ENCODE results near the gene HIVEP1. TPM values are rescaled to one million over a fixed set of nuclear protein-coding genes. Genes with fewer than 3 reads are reported as not detected.
"Not testable (repeated sequence)": the region's sequence is repeated elsewhere in the genome, so short reads cannot be mapped to it uniquely, and the experiment has no call there.

Gene HIVEP1
- total RNA-seq, 1 donor, result 27.7 TPM

DNA sequence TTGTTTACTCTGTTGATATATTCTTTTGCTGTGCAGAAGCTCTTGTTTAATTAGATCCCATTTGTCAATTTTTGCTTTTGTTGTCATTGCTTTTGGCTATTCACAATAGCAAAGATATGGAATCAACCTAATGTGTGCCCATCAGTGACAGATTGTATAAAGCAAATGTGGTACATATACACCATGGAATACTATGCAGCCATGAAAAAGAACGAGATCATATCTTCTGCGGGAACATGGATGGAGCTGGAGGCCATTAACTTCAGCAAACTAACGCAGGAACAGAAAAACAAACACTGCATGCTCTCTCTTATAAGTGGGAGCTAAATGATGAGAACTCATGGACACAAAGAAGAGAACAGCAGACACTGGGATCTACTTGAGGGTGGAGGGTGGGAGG lies 164.7 kb downstream of the HIVEP1 start:
- not testable (repeated sequence) for DNase-seq (ENCODE audit: low read depth in 2 of 3, low spot score in 2 of 3)

DNA sequence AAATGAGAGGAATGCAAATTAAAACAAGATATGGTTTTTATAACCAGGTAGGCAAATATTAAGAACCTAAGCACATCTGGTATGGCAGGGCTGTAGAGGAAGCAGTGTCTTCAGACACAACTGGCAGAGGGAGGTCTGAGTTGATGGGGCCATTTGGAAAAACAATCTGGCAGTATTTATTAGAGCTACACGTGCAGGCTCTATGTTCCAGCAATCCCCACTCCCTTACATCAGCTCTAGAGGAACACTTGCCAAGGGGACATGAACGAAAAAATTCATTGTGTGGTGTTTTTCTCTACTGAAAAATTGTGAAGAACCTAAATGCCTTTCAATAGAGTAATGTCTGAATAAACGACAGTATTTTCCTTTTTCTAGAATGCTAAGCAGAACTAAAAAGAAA lies 166.4 kb downstream of the HIVEP1 start:
- no peak for DNase-seq (ENCODE audit: low read depth in 2 of 3, low spot score in 2 of 3)

DNA sequence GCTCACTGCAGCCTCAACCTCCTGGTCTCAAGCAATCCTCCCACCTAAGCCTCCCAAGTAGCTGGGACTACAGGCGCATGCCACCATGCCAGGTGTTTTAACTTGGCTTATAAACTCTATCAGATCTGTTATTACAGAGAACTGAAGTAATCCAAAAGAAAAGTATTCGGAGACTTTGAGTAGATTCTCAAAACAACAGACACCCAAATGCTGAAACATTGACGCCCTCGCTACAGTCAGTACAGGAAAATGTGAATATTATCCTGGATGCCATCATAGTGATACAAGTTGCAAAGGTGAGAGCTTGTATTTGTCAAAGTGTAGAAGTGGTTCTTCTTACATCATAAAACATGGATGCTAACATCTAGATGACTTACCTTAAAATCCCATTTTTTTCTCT lies 169.4 kb downstream of the HIVEP1 start:
- no peak for DNase-seq (ENCODE audit: low read depth in 2 of 3, low spot score in 2 of 3)

DNA sequence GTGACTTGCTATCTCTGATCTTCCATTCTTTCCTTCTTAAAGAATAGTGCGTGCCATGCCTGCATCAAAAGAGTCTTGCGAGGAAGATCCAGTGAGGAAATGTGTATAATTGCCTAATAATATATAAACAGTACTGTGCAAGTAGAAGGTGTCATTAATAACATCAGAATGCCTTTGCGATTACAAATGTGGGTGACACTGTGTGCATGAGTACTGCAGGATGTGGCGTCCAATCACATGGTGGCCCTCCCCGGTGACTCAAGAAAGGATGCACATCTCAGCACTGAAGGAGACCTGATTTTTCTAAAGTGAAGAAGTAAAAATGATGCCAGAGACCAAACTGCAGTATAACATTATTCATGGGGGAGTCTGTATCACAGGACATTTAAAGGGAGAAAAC lies 170.6 kb downstream of the HIVEP1 start:
- no peak for DNase-seq (ENCODE audit: low read depth in 2 of 3, low spot score in 2 of 3)

DNA sequence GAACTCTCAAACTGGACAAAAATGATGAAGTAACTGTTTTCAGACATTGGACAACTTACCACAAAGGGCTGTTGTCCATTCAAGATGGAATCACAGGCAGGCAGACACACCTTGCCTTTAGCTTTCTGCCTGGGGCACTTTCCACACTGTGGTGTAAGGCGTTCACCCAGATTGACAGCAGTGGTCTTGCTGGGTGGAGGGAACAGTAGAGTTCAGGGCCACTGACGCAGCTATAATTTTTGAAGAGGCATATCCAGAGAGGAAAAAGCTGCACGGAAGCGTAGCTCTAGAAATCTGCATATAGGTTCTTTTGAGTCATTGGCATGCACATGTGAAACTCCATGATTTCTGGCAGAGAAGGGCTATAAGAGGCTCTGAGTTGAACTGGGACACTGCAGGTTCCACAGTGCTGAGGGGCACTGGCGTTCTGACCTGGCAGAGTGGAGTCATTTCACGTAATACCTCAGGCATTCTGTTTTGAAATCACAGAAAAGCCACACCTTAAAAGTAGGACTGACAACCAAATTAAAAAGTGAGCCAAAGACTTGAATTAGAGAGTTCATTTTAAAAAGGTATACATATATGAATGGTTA lies 173.1 kb downstream of the HIVEP1 start:
- DNase-seq (ENCODE audit: low read depth in 2 of 3, low spot score in 2 of 3), result no peak

DNA sequence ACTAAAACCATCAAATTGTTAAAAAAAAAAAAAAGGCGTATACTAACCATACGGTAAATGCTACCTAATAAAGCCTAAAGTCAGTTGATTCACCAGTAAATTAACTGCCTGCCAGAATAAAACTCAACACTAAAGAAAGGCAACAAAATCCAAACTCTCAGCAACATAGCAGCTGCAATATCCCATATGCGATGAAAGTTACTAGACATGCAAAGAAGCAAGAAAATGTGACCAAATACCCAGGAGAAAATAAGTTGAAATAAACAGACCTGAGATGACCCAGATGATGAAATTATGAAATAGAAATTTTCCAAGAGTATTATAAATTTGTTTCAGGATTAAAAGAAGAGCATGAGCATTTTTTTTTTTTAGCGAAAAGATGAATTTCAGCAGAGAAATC lies 174.4 kb downstream of the HIVEP1 start:
- DNase-seq (ENCODE audit: low read depth in 2 of 3, low spot score in 2 of 3), result no peak

DNA sequence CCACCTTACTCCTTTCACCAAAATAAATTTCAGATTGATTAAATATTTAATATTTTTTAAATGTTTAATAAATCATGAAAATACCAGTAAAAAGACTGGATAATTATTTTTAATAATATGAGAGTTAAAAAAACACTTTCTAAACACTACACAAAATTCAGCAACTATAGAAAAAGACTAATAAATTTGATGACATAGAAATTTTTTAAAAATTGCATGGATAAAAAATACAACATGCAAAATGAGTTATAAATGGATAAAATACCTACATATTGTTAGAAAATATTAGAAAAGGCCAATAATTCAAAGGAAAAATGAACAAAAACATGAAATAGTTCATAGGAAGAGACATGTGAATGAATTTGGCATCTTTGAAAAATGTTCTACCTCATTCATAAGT lies 177.0 kb downstream of the HIVEP1 start:
- no peak for DNase-seq (ENCODE audit: low read depth in 2 of 3, low spot score in 2 of 3)

DNA sequence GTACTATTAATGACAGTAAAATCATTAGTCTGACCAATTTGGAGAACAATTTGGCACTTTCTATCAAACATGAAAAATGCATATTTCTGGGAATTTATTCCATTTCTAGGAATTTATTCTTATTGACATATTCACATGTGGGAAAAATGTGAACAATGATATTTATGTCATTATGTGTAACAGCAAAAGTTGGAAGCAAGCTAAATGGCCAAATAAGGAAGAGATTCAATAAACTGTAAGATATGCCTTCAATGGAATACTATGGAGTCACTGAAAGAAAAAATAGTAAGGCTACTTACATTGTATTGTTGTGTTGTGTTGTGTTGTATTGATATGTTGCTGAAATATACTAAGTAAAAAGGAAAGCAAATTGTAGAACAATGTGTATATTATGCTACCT lies 177.5 kb downstream of the HIVEP1 start:
- no peak for DNase-seq (ENCODE audit: low read depth in 2 of 3, low spot score in 2 of 3)

DNA sequence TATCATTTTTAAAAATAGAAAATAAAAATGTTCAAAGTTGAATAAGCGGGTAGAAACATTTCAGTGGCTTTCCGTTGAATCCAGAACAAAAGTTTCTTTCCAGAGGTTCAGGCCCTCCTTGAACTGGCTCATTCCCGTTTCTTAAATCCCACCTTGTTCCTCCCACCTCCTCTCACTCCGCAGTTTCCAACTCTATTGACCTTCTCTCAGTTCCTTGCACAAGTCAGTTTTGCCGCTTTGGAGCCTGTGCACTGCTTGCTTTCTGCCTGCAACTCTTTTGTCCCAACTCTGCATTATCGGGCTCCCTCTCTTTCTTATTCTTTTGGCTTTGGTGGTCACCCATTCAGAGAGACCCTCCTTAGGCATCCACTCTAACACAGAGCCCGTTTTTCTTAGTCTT lies 178.1 kb downstream of the HIVEP1 start:
- DNase-seq (ENCODE audit: low read depth in 2 of 3, low spot score in 2 of 3), result no peak

DNA sequence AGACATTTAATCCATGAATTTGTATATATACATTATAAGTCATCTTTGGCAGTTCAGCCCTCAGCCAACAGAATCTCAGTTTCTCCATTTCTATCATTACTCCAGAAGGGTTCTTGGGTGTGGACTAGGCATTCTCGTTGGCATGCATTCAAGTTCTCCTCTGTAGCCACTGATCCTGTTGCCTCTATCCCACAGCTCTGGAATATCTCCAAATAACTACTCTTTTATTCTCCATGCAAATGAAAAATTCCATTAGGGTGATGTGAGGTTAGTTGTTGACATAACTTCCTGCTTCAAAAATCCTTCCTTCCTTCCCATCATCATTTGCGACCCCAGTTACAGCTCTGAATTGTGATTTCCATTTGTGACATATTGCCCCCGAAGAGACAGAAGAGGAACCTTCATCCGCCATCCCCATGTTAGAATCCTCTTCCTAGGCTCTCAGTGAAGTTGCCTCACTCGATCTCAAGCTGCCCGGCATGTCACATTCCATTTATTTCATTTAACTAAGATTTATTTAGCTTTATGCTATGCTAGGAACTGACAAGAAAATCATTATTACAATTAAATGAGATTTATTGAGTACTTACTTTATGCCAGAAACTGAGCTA lies 184.3 kb downstream of the HIVEP1 start:
- DNase-seq (ENCODE audit: low read depth in 2 of 3, low spot score in 2 of 3), result no peak

DNA sequence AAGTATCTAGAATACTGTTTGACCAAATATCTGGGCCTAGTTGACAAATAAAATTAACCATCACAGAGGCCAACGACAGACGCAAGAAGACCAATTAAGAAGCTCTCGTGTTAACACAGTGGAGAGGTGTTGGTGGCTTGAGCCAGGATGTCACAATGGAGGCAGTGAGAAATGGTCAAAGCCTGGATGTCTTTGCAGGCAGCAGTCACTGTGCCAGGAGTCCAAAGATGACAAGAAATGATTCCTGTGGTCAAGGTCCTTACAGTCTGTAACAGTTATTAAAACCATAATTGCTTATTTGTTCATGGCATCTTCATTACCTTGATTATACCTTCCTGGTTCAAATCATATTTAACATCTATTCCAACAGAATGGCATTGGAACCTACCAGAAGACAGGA lies 186.7 kb downstream of the HIVEP1 start:
- DNase-seq (ENCODE audit: low read depth in 2 of 3, low spot score in 2 of 3), result no peak

DNA sequence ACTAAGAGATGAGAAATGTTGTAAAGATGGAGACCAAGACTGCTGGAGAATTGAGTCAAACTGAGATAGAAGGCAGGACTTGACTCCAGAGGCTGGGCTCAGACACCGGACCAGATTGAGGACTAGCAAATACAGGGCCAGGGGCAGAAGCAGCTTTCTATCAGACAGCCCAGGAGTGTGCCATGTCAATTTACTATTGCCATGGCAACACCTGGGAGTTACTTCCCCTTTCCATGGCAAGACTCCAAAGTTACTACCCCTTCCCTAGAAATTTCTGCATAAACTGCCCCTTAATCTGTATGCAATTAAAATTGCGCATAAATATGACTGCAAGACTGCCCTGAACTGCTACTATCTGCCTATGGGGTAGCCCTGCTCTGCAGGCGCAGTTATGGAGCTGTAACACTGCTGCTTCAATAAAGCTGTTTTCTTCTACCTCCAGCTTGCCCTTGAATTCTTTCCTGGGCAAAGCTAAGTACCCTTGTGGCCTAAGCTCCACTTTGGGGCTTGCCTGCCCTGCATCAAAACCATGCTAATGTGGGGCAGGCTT lies 188.0 kb downstream of the HIVEP1 start:
- DNase-seq (ENCODE audit: low read depth in 2 of 3, low spot score in 2 of 3), result peak in 2 of 3 donors; percentile 3 to 24

DNA sequence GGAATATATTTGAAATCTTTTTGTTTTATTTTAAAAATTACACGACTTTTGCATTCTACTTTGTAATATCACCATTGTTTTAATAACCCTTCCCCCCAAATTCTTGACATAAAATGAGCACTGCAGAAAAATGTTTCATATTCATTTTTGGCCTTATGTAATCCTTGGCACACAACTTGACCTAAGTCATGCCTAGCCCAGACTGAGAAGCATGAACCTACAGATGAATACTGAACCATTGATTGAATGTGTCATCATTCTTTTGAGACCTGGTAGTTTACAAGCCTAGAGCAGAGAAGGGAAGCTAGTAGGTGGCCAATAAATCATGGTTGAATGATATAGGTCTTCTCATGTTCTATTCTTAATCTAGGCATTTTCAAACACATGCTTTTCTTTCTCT lies 188.6 kb downstream of the HIVEP1 start:
- DNase-seq (ENCODE audit: low read depth in 2 of 3, low spot score in 2 of 3), result no peak

DNA sequence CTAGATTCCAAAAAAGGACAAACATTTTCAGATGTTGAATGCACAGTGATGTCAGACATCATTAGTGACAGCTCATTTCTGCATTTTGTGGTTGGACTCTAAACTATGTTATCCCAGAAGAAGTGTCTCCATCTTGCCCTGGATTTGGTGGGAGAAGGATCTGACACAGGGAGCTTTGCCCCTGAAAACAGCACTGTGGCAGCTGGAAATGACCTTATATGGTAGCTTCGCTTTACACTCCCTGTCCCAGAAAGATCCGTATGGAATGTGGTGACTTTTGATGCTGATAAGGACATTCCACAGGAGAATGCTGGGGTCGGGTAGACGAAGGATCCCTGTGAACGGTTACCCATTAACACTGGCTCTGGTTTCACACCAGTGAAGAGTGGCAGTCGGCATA lies 190.9 kb downstream of the HIVEP1 start:
- no peak for DNase-seq (ENCODE audit: low read depth in 2 of 3, low spot score in 2 of 3)

DNA sequence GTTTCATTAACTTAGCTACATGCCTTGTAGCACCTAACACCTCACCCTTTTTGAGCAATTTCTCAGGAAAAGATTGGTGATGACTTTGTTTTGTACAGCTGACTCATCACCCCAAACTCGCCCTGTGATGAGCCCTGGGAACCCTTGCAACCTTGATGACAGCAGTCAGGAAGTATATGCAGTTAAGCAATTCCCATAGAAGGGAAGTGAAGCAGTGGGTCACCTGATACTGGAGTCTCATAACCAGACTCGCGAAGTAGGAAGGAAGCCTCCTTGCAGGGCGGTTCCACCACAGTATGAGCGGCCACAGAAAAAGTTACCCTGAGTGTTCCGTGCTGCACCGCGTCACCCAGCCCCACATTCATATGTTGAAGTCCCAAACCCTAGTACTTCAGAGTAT lies 196.1 kb downstream of the HIVEP1 start:
- DNase-seq (ENCODE audit: low read depth in 2 of 3, low spot score in 2 of 3), result no peak

DNA sequence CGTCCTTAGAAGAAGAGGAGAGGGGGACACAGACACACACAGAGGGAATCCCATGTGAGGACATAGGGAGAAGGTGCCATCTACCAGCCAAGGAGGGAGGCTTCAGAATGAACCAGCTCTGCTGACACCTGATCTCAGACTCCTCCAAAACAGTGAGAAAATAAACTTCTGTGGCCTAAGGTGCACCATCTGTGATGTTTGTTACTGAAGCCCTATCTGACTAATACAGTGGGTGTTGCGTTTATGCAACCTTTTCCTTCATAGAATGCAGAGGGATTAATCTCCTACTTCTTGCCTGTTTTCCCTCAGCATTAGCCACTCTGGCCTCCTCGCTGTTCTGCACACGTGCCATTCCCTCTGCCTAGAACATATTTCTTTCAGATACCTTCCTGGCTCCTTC lies 196.6 kb downstream of the HIVEP1 start:
- no peak for DNase-seq (ENCODE audit: low read depth in 2 of 3, low spot score in 2 of 3)

Other genes with a start within 250 kb of the HIVEP1 start
- not detected for gene ADTRP, start 233.5 kb upstream of the HIVEP1 start, total RNA-seq